Activated CD8-positive, alpha-beta T cell treated with anti-CD3 and anti-CD28 coated beads for 36 hours (primary cell): ENCODE measurements around the gene CTXN1. TPM values are rescaled to one million over a fixed set of nuclear protein-coding genes. Genes with fewer than 3 reads are reported as not detected.

ENCODE experiments used
- ATAC-seq: fragments of 200-7000 bp; cut with Tn5 transposase; one replicate; pipeline ENCODE4 v1.10.0; 2021; ENCODE audit warnings: mild to moderate bottlenecking, moderate library complexity
- CTCF ChIA-PET: fragments of 350-600 bp; sonication (Branson Sonifier 250); formaldehyde crosslinking; loops from one replicate; lab custom pipeline; 2021; ENCODE audit warnings: antibody characterized with exemption; lab: Charles Lee
- POLR2A ChIA-PET: fragments of 350-600 bp; sonication (Branson Sonifier 250); formaldehyde crosslinking; loops from one replicate; lab custom pipeline; 2021; ENCODE audit warnings: antibody characterized with exemption; lab: Charles Lee
- DNase-seq: peaks from one replicate; pipeline ENCODE4 v3.0.0-alpha.2; 2020
- H3K27ac Mint-ChIP-seq: one replicate; pipeline ENCODE4 v1.8.0; 2021; ENCODE audit warnings: mild to moderate bottlenecking, mixed read lengths
- H3K27me3 Mint-ChIP-seq: one replicate; pipeline ENCODE4 v1.8.0; 2021; ENCODE audit warnings: mixed read lengths
- H3K36me3 Mint-ChIP-seq: one replicate; pipeline ENCODE4 v1.8.0; 2021; ENCODE audit warnings: low read depth, mixed read lengths
- H3K4me1 Mint-ChIP-seq: one replicate; pipeline ENCODE4 v1.8.0; 2021; ENCODE audit warnings: low read depth, mixed read lengths
- H3K4me3 Mint-ChIP-seq: one replicate; pipeline ENCODE4 v1.8.0; 2021; ENCODE audit warnings: mild to moderate bottlenecking, moderate library complexity, mixed read lengths
- H3K9me3 Mint-ChIP-seq: one replicate; pipeline ENCODE4 v1.8.0; 2021; ENCODE audit warnings: mixed read lengths
- CTCF ChIP-seq: fragments of 200-600 bp; IDR thresholded peaks from one replicate; pipeline ENCODE4 v1.8.0; 2022; ENCODE audit warnings: antibody characterized with exemption, mild to moderate bottlenecking
- intact Hi-C: fragments of 100-400 bp; cut with micrococcal nuclease; formaldehyde crosslinking; loops from one replicate; pipeline ENCODE4 v1.10.0; 2022
- total RNA-seq, 2 experiments: library from RNA; stranded (reverse); gene quantifications; one replicate each; pipeline ENCODE4 v1.2.3, GENCODE V29; 2021

CTXN1 gene
- total RNA-seq, 2 experiments from 2014 or later, result 0.74 to 0.87 TPM

- no peak for TF ChIP-seq CTCF
- H3K4me3 Mint-ChIP-seq, result no peak overlapping the region
- H3K27ac Mint-ChIP-seq, result no peak overlapping the region
- intact Hi-C loops, result no loop called here
- H3K9me3 Mint-ChIP-seq, result no peaks in the 10 kb centered on the region
- no peaks in the 10 kb centered on the region for H3K27me3 Mint-ChIP-seq
- H3K36me3 Mint-ChIP-seq, result peaks cover 31% of the 10 kb centered on the region
- ChIA-PET POLR2A (no interaction called here), CTCF (interaction anchor here (1.1 kb wide), 1 partner anchor 22 kb away, joined by 3 read pairs; no protein-coding TSS in a partner anchor)
- ATAC-seq, result no peak
- H3K4me1 Mint-ChIP-seq, result no peaks in the 10 kb centered on the region
- DNase-seq, result no peak
Measured at GRCh38 chr19:7965921-7966665, 40.2 kb upstream of the CTXN1 start.

- ATAC-seq (no peak), DNase-seq (no peak)
- no peak for TF ChIP-seq CTCF
- Mint-ChIP-seq H3K4me1 (no peaks in the 10 kb centered on the region), H3K27ac (peak overlapping the region; percentile 12), H3K27me3 (no peaks in the 10 kb centered on the region), H3K9me3 (no peaks in the 10 kb centered on the region), H3K36me3 (peaks cover 26% of the 10 kb centered on the region), H3K4me3 (no peak overlapping the region)
- CTCF ChIA-PET, result interaction anchor here (1.1 kb wide), 1 partner anchor 21 kb away, joined by 3 read pairs; no protein-coding TSS in a partner anchor
- POLR2A ChIA-PET, result no interaction called here
- intact Hi-C loops, result no loop called here
Measured at GRCh38 chr19:7965259-7965841, 39.4 kb upstream of the CTXN1 start.

- H3K27me3 Mint-ChIP-seq, result no peaks in the 10 kb centered on the region
- H3K27ac Mint-ChIP-seq, result no peak overlapping the region
- H3K4me3 Mint-ChIP-seq, result no peak overlapping the region
- POLR2A ChIA-PET, result no interaction called here
- DNase-seq (no peak), ATAC-seq (no peak)
- TF ChIP-seq CTCF, result no peak
- CTCF ChIA-PET, result no interaction called here
- no peaks in the 10 kb centered on the region for H3K9me3 Mint-ChIP-seq
- peaks cover 24% of the 10 kb centered on the region for H3K36me3 Mint-ChIP-seq
- intact Hi-C loops, result no loop called here
- H3K4me1 Mint-ChIP-seq, result peaks cover 3% of the 10 kb centered on the region
Measured at GRCh38 chr19:7963566-7963965, 37.6 kb upstream of the CTXN1 start.

GRCh38 chr19:7962644-7963268 lies 36.8 kb upstream of the CTXN1 start:
- no peak for ATAC-seq
- ChIA-PET CTCF (interaction anchor here (1.0 kb wide), 1 partner anchor 8 kb away, joined by 5 read pairs; no protein-coding TSS in a partner anchor), POLR2A (no interaction called here)
- Mint-ChIP-seq H3K9me3 (no peaks in the 10 kb centered on the region), H3K4me1 (peaks cover 3% of the 10 kb centered on the region), H3K27me3 (no peaks in the 10 kb centered on the region), H3K27ac (no peak overlapping the region), H3K36me3 (peaks cover 21% of the 10 kb centered on the region), H3K4me3 (no peak overlapping the region)
- no peak for TF ChIP-seq CTCF
- no peak for DNase-seq
- intact Hi-C loops, result no loop called here
